Mesenteric fat pad (tissue), 1 donor: ENCODE results near the gene GOT2. TPM values are rescaled to one million over a fixed set of nuclear protein-coding genes. Genes with fewer than 3 reads are reported as not detected.

Source experiments
- total RNA-seq: library from RNA; stranded (reverse); fragmentation: NEBNext Ultra II Directional; extraction: Animal tissue kit (Norgen Biotek cat#: 25700); gene quantifications from one replicate; pipeline ENCODE4 v1.2.1, GENCODE V29; 2021
- donor health status: DM: yes; HTN: yes; CAD: no.

GOT2 gene
- total RNA-seq, 1 donor from 2014 or later, result 22.9 TPM

Other genes with a start within 250 kb of the GOT2 start
- gene NDRG4, start 234.2 kb downstream of the GOT2 start, total RNA-seq, result 2.8 TPM
- gene SETD6, start 218.8 kb downstream of the GOT2 start, total RNA-seq, result 12.3 TPM
- gene CNOT1, start 104.5 kb downstream of the GOT2 start, total RNA-seq, result 129 TPM
- 21.6 TPM for gene SLC38A7, start 49.5 kb downstream of the GOT2 start, total RNA-seq